Caco-2 (cell line): ENCODE results near the gene PAPPA2. TPM values are rescaled to one million over a fixed set of nuclear protein-coding genes. Genes with fewer than 3 reads are reported as not detected.

Source experiments
- BruUV-seq: library from RNA; stranded (reverse); fragments of 400-500 nt; replicated peaks from 2 replicates; lab custom pipeline; 2021; lab: Mats Ljungman, UMichigan
- CTCF ChIA-PET: fragments of 300-600 bp; sonication (Branson Sonifier 250); formaldehyde crosslinking; loops from one replicate; lab custom pipeline; 2022; ENCODE audit warnings: antibody characterized with exemption; lab: Charles Lee
- POLR2A ChIA-PET: fragments of 300-600 bp; sonication (Branson Sonifier 250); formaldehyde crosslinking; loops from one replicate; lab custom pipeline; 2022; ENCODE audit warnings: antibody characterized with exemption; lab: Charles Lee
- DNase-seq, 2 experiments: peaks; one replicate each; pipeline versions ENCODE4 v3.0.0 to v3.0.0-alpha.2; 2020 to 2022
- H3K27me3 ChIP-seq: replicated peaks from 2 replicates; pipeline ENCODE4 v1.6.0; 2011; ENCODE audit warnings: low read length; ENCODE audit not compliant: control insufficient read depth, insufficient read depth
- H3K36me3 ChIP-seq: 2 replicates; pipeline ENCODE4 v1.5.1; 2011; ENCODE audit warnings: low read length; ENCODE audit not compliant: control insufficient read depth, insufficient read depth
- H3K4me1 ChIP-seq: fragments of 250-450 bp; sonication (Bioruptor Pico); 2 replicates; pipeline ENCODE4 v1.5.1; 2020; ENCODE audit warnings: mild to moderate bottlenecking
- H3K4me3 ChIP-seq: 2 replicates; pipeline ENCODE4 v1.5.1; 2011; ENCODE audit warnings: low read depth, mild to moderate bottlenecking, control low read depth, low read length
- H3K9me3 ChIP-seq: fragments of 250-450 bp; sonication (Bioruptor Pico); 2 replicates; pipeline ENCODE4 v1.5.1; 2020; ENCODE audit warnings: mild to moderate bottlenecking, moderate library complexity
- H3K27ac Mint-ChIP-seq: one replicate; pipeline ENCODE4 v1.8.0; 2022; ENCODE audit warnings: mixed read lengths; ENCODE audit not compliant: unreplicated experiment
- H3K27me3 Mint-ChIP-seq: one replicate; pipeline ENCODE4 v1.8.0; 2022; ENCODE audit warnings: mixed read lengths; ENCODE audit not compliant: insufficient read depth, unreplicated experiment
- H3K36me3 Mint-ChIP-seq: one replicate; pipeline ENCODE4 v1.8.0; 2022; ENCODE audit warnings: mild to moderate bottlenecking, mixed read lengths; ENCODE audit not compliant: insufficient read depth, unreplicated experiment
- H3K4me1 Mint-ChIP-seq: one replicate; pipeline ENCODE4 v1.8.0; 2022; ENCODE audit warnings: low read depth, mixed read lengths; ENCODE audit not compliant: unreplicated experiment
- H3K4me3 Mint-ChIP-seq: one replicate; pipeline ENCODE4 v1.8.0; 2022; ENCODE audit warnings: mild to moderate bottlenecking, moderate library complexity, mixed read lengths; ENCODE audit not compliant: unreplicated experiment
- H3K9me3 Mint-ChIP-seq: one replicate; pipeline ENCODE4 v1.8.0; 2022; ENCODE audit warnings: mixed read lengths; ENCODE audit not compliant: unreplicated experiment
- intact Hi-C: fragments of 100-400 bp; cut with micrococcal nuclease; formaldehyde crosslinking; loops from one replicate; pipeline ENCODE4 v1.10.0; 2022; ENCODE audit not compliant: unreplicated experiment
- total RNA-seq: library from RNA; stranded (reverse); gene quantifications from 2 replicates; pipeline ENCODE4 v1.2.3, GENCODE V29; 2022
- TF ChIP-seq, protein P1 (sequence below), 2 experiments: fragments of 200-600 bp in 1 of 2; IDR thresholded peaks; 1 replicate in 1 of 2; 2 replicates in 1 of 2; pipeline versions ENCODE4 v1.5.1 to v1.8.0; 2011 to 2022; ENCODE audit warnings: antibody characterized with exemption in 1 of 2, control low read depth in 1 of 2, inconsistent platforms in 1 of 2, low read depth in 1 of 2, low read length in 1 of 2, mild to moderate bottlenecking in 1 of 2, moderate library complexity in 1 of 2; ENCODE audit not compliant: insufficient read depth in 1 of 2, severe bottlenecking in 1 of 2, unreplicated experiment in 1 of 2

Gene PAPPA2
- total RNA-seq, 1 experiment from 2014 or later: 0.18 TPM

DNA sequence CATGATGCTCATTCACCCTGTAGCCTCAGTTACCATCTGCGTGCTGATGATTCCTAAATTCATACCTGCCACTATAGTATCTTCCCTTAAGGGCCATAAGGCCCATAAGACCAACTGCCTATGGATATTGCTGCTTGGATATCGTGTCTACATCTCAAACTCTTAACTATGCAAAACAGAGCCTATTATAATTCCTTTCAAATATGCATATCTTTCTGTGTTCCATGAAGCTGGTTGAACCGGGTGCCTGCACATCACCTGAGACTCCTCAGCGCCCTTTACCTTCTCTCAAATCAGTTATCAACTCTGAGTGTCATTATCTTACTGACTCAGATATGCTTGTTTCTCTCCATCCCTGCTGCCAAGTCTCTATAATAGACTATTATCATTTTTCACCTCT is 311.2 kb downstream of the PAPPA2 start:
- no peak overlapping the region for H3K4me3 Mint-ChIP-seq
- no peaks in the 10 kb centered on the region for H3K36me3 ChIP-seq
- H3K27me3 Mint-ChIP-seq: peaks cover 12% of the 10 kb centered on the region
- BruUV-seq: no TSS peak
- no peak overlapping the region for H3K4me3 ChIP-seq
- intact Hi-C loops: no loop called here
- ChIA-PET POLR2A (no interaction called here), CTCF (no interaction called here)
- TF ChIP-seq, protein P1, sequence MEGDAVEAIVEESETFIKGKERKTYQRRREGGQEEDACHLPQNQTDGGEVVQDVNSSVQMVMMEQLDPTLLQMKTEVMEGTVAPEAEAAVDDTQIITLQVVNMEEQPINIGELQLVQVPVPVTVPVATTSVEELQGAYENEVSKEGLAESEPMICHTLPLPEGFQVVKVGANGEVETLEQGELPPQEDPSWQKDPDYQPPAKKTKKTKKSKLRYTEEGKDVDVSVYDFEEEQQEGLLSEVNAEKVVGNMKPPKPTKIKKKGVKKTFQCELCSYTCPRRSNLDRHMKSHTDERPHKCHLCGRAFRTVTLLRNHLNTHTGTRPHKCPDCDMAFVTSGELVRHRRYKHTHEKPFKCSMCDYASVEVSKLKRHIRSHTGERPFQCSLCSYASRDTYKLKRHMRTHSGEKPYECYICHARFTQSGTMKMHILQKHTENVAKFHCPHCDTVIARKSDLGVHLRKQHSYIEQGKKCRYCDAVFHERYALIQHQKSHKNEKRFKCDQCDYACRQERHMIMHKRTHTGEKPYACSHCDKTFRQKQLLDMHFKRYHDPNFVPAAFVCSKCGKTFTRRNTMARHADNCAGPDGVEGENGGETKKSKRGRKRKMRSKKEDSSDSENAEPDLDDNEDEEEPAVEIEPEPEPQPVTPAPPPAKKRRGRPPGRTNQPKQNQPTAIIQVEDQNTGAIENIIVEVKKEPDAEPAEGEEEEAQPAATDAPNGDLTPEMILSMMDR (IDR thresholded peaks at IDR 0.05; ENCODE audit: insufficient read depth in 1 of 2, low read depth in 1 of 2, low read length in 1 of 2, severe bottlenecking in 1 of 2, unreplicated experiment in 1 of 2): no peak
- no peaks in the 10 kb centered on the region for H3K9me3 ChIP-seq
- H3K36me3 Mint-ChIP-seq: no peaks in the 10 kb centered on the region
- no peaks in the 10 kb centered on the region for H3K9me3 Mint-ChIP-seq
- no peak overlapping the region for H3K27ac Mint-ChIP-seq
- no peaks in the 10 kb centered on the region; the same call in 1 of the 2 replicates for H3K27me3 ChIP-seq
- DNase-seq: no peak
- no peaks in the 10 kb centered on the region for H3K4me1 ChIP-seq
- no peaks in the 10 kb centered on the region for H3K4me1 Mint-ChIP-seq

DNA sequence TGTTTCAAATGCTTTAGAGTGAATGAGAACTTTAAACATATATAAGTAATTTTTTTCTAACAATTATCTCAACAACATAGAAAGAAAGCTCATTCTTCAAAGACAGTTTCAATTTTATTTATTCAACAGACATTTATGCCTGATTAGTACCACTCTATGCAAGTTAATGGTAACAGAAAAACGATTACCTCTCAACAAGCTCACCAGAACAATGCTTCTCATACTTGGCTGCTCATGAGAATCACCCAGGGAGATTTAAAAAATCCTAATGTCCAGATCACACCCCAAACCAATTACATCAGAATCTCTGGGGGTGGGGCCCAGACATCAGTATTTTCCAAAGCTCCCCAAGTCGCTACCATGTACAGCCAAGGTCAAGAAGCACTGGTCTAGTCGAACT is 312.4 kb downstream of the PAPPA2 start:
- no TSS peak for BruUV-seq
- Histone ChIP-seq H3K4me1 (no peaks in the 10 kb centered on the region), H3K27me3 (no peaks in the 10 kb centered on the region), H3K36me3 (no peaks in the 10 kb centered on the region), H3K4me3 (no peak overlapping the region), H3K9me3 (no peaks in the 10 kb centered on the region)
- peaks cover 12% of the 10 kb centered on the region for H3K27me3 Mint-ChIP-seq
- CTCF ChIA-PET: no interaction called here
- no peaks in the 10 kb centered on the region for H3K36me3 Mint-ChIP-seq
- no peak for DNase-seq
- no peaks in the 10 kb centered on the region for H3K9me3 Mint-ChIP-seq
- H3K4me1 Mint-ChIP-seq: no peaks in the 10 kb centered on the region
- intact Hi-C loops: no loop called here
- H3K27ac Mint-ChIP-seq: no peak overlapping the region
- TF ChIP-seq, protein P1 (IDR thresholded peaks at IDR 0.05; ENCODE audit: insufficient read depth in 1 of 2, low read depth in 1 of 2, low read length in 1 of 2, severe bottlenecking in 1 of 2, unreplicated experiment in 1 of 2): no peak
- POLR2A ChIA-PET: no interaction called here
- H3K4me3 Mint-ChIP-seq: no peak overlapping the region

DNA sequence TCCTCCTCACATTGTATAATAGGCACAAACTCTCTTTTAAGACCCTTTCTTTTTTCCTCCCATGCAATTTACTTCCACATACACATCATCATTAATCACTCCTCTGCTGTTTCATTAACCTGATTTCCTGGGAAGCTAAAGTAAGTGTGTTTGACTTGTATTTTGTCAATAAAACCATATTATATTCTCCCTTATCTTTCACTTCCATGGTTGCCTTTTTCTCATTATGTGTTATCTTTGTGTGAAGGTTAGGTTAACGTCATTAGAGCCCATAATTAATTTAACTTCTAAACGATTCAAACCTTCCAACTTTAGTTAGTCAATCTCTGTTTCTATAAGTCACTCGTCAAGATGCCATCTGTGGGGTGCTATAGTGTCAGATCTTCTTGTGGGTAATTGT is 313.0 kb downstream of the PAPPA2 start:
- POLR2A ChIA-PET: no interaction called here
- no peak overlapping the region for H3K4me3 Mint-ChIP-seq
- Histone ChIP-seq H3K4me3 (no peak overlapping the region), H3K27me3 (no peaks in the 10 kb centered on the region), H3K9me3 (no peaks in the 10 kb centered on the region), H3K36me3 (no peaks in the 10 kb centered on the region), H3K4me1 (no peaks in the 10 kb centered on the region)
- CTCF ChIA-PET: no interaction called here
- H3K4me1 Mint-ChIP-seq: no peaks in the 10 kb centered on the region
- H3K9me3 Mint-ChIP-seq: no peaks in the 10 kb centered on the region
- TF ChIP-seq, protein P1 (IDR thresholded peaks at IDR 0.05; ENCODE audit: insufficient read depth in 1 of 2, low read depth in 1 of 2, low read length in 1 of 2, severe bottlenecking in 1 of 2, unreplicated experiment in 1 of 2): no peak
- peaks cover 12% of the 10 kb centered on the region for H3K27me3 Mint-ChIP-seq
- H3K36me3 Mint-ChIP-seq: no peaks in the 10 kb centered on the region
- no TSS peak for BruUV-seq
- no peak for DNase-seq
- intact Hi-C loops: no loop called here
- no peak overlapping the region for H3K27ac Mint-ChIP-seq
